AG09309 (cell line): ENCODE data around the gene ARCN1.

Experiments used
- DNase-seq: peaks from one replicate; pipeline ENCODE4 v3.0.0-alpha.2; 2010; ENCODE audit warnings: low read depth
- H3K4me3 ChIP-seq: 2 replicates; pipeline ENCODE4 v1.5.1; 2011; ENCODE audit warnings: mild to moderate bottlenecking, low read depth, low read length, moderate library complexity; ENCODE audit not compliant: control insufficient read depth
- TF ChIP-seq, protein P1 (sequence below): IDR thresholded peaks from 2 replicates; pipeline ENCODE4 v1.5.1; 2011; ENCODE audit warnings: mild to moderate bottlenecking, low read depth, low read length, inconsistent platforms; ENCODE audit not compliant: insufficient read depth, control insufficient read depth; ENCODE audit errors: missing control alignments

ARCN1 gene

DNA sequence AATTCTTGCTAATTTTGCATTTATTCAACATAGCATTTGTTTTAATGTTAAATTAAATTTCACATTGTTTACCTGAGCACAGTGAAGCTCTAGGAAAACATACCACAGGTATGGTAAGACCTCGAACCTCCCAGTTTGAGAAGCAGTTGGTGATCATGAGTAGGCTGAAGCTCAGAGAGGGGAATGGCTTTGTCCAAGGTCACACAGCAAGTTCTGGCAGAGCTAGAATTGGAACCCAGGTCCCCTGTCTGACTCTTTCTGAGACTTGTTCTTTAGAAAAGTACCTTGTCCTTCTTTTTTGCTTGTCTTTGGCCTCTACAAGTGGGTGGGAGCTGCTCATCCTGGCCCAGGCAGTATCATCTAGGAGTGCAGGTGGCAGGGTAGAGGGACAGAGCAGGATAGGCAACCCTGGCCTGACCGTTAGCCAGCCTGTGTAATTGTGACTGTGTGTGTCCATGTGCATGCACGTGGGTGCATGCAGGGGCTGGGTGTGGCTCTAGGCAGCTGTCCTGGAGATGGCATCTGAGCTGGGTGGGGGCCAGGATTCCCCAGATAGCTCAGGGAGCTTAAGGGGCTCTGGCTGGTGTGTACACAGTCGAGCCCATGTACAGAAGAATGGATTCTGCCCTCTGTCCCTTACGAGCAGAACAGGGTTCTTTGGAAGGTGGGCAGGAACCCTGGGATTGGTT is 56.8 kb downstream of the ARCN1 start:
- TF ChIP-seq, protein P1, sequence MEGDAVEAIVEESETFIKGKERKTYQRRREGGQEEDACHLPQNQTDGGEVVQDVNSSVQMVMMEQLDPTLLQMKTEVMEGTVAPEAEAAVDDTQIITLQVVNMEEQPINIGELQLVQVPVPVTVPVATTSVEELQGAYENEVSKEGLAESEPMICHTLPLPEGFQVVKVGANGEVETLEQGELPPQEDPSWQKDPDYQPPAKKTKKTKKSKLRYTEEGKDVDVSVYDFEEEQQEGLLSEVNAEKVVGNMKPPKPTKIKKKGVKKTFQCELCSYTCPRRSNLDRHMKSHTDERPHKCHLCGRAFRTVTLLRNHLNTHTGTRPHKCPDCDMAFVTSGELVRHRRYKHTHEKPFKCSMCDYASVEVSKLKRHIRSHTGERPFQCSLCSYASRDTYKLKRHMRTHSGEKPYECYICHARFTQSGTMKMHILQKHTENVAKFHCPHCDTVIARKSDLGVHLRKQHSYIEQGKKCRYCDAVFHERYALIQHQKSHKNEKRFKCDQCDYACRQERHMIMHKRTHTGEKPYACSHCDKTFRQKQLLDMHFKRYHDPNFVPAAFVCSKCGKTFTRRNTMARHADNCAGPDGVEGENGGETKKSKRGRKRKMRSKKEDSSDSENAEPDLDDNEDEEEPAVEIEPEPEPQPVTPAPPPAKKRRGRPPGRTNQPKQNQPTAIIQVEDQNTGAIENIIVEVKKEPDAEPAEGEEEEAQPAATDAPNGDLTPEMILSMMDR: no peak
- H3K4me3 ChIP-seq: no peak overlapping the region
- no peak for DNase-seq

GRCh38 chr11:118629761-118630661 is 57.8 kb downstream of the ARCN1 start:
- TF ChIP-seq, protein P1: no peak
- no peak overlapping the region for H3K4me3 ChIP-seq
- no peak for DNase-seq

DNA sequence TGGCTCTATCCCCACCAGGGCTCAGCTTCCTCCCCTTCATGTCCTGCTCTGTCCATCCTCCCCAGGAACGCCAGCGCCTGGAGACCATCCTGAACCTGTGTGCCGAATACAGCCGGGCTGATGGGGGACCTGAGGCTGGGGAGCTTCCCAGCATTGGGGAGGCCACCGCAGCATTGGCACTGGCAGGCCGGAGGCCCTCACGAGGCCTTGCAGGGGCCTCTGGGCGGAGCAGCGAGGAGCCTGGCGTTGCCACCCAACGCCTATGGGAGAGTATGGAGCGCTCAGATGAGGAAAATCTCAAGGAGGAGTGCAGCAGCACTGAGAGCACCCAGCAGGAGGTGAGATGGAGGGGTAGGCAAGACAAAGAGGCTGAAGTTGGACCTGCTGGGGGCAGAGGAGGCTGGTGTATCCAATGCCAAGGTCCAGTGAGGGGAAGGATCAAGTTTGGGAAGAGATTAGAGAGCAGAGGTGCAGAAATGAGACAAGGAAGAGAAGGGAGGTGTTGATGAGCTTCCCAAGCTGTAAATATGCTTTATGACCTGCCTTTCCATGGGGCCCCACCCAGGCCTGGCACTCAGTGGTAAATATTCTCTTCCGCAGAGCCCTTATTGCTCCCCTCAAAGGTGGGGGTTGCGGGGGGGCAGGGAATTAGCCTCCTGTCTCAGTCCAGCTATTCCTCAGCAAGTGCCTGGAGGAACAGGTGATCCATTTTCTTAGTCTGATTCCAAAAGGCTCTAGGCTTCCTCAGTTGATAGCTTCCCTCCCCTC is 59.1 kb downstream of the ARCN1 start:
- no peak for DNase-seq
- TF ChIP-seq, protein P1: no peak
- no peak overlapping the region for H3K4me3 ChIP-seq

DNA sequence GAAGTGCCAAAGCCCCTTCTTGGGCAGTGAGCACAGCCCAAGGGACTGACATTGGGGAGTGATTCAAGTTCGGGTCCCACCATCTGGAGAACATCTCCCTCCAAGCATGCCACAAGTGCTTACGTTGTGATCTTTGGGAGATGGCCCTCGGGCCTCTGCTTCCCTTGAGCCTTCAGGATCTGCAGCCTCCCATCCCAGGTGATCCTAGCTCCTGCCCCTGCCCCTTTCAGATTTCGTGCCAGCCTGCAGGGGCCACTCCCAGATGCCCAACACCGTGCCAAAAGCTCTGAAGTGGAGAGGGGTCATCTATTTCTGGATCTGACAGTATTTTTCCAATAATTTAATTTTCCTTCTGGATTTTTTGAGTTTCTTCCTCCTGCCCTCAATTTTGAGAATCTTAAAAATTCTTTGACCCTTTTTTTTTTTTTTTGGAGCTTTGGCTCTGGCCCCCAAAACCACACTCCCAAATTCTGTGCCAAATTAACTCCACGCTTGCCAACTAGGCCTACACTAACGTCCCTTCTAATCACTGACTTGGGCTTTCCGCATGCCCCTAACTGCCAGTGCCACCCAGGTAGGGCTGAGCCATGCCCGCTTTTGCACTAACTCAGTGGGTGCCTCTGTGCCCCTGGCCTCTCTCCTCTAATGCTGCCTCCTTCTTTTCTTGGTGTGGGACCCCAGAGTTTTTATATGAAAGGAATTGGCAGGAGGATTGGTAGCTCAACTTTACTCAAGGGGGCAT is 60.5 kb downstream of the ARCN1 start:
- TF ChIP-seq, protein P1: no peak
- DNase-seq: no peak
- no peak overlapping the region for H3K4me3 ChIP-seq

DNA sequence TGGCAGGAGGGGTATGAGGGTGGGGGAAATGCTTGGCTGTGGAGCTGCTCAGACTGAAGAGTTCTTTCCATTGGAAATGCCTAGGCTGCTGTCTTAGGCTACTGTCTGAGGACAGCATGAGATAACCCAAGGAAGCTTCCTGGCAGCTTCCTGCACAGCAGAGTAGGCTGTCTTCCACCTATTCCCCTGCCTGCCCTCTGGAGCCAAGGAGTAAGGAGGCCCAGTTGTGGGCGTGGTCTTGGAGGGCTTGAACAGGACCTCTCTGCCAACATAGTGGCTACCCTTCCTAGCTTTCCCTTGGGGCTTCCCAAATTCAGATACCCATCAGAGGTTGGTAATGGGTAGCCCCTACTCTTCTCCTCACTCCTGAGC is 61.1 kb downstream of the ARCN1 start:
- H3K4me3 ChIP-seq: no peak overlapping the region
- TF ChIP-seq, protein P1: no peak
- no peak for DNase-seq

DNA sequence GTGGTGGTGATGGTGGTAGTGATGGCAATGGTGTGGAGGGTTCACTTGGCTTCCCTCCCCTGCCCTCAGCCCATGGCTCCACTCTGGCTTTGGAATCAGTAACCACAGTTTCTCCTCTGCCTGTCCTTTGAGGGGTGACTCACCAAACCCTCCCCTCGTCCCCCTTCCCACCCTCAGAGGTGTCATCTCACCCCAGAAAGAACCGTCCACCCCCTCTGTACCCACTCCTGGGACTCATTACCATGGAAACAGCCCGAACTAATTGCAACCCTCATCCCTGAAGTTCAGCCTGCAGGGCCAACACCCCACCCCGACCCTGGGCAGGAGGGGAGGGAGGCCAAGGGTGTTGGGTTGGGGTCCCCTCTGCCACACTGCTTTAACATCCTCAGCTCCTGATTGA is 61.8 kb downstream of the ARCN1 start:
- no peak for DNase-seq
- no peak overlapping the region for H3K4me3 ChIP-seq
- TF ChIP-seq, protein P1: no peak
